ENCODE data around the gene DUSP9.

The DUSP9 gene

GRCh38 chrX:153685156-153685536, 38.1 kb downstream of the DUSP9 start:
- Histone ChIP-seq H3K9ac (no peak overlapping the region), H3K4me1 (0 out of 2 replicates have a peak, but pooled peaks cover 4% of the 10 kb centered on the region), H3K9me3 (peaks cover 42% of the 10 kb centered on the region), H3K27me3 (peaks cover 36% of the 10 kb centered on the region), H3K27ac (no peak overlapping the region), H3K4me2 (no peak overlapping the region), H3K4me3 (no peak overlapping the region), H3K36me3 (no peaks in the 10 kb centered on the region), H4K20me1 (peaks cover 8% of the 10 kb centered on the region)
- no peak for TF ChIP-seq Cebpa-rat (IDR thresholded peaks at IDR 0.05)

- peaks cover 31% of the 10 kb centered on the region for H3K27me3 ChIP-seq
- no peak overlapping the region for H3K27ac ChIP-seq
- H3K9ac ChIP-seq, result no peak overlapping the region
- H4K20me1 ChIP-seq, result peaks cover 12% of the 10 kb centered on the region
- H3K4me1 ChIP-seq, result 0 out of 2 replicates have a peak, but pooled peaks cover 8% of the 10 kb centered on the region
- no peak for TF ChIP-seq Cebpa-rat (IDR thresholded peaks at IDR 0.05)
- H3K9me3 ChIP-seq, result peaks cover 50% of the 10 kb centered on the region
- H3K36me3 ChIP-seq, result no peaks in the 10 kb centered on the region
- H3K4me2 ChIP-seq, result no peak overlapping the region
- no peak overlapping the region for H3K4me3 ChIP-seq
These were observed 39.0 kb downstream of the DUSP9 start for GRCh38 chrX:153685751-153686696.

GRCh38 chrX:153686711-153687110, 39.7 kb downstream of the DUSP9 start:
- H3K4me3 ChIP-seq, result no peak overlapping the region
- no peak overlapping the region for H3K27ac ChIP-seq
- no peak for TF ChIP-seq Cebpa-rat (IDR thresholded peaks at IDR 0.05)
- no peaks in the 10 kb centered on the region for H3K36me3 ChIP-seq
- peaks cover 18% of the 10 kb centered on the region for H4K20me1 ChIP-seq
- peak overlapping the region; percentile 73; the same call in 1 of the 2 replicates for H3K4me2 ChIP-seq
- H3K27me3 ChIP-seq, result peaks cover 24% of the 10 kb centered on the region
- no peak overlapping the region for H3K9ac ChIP-seq
- H3K9me3 ChIP-seq, result peaks cover 50% of the 10 kb centered on the region
- peaks cover 10% of the 10 kb centered on the region; the same call in 1 of the 2 replicates for H3K4me1 ChIP-seq

GRCh38 chrX:153687121-153688039, 40.4 kb downstream of the DUSP9 start, which contains the start of gene SLC6A8:
SLC6A8 (plus strand) TSS chrX:153687926; CDS start chrX:153688575, 649 bp downstream.
- Histone ChIP-seq H3K4me2 (peak within 1 kb of the TSS; percentile 73), H3K4me3 (peak within 1 kb of the TSS; percentile 65), H3K9ac (no peak within 1 kb of the TSS), H3K9me3 (peaks cover 50% of the 10 kb centered on the region), H3K4me1 (peaks cover 17% of the 10 kb centered on the region), H3K27me3 (peaks cover 19% of the 10 kb centered on the region), H3K36me3 (no peaks in the 10 kb centered on the region), H3K27ac (no peak within 1 kb of the TSS), H4K20me1 (peaks cover 25% of the 10 kb centered on the region)
- no peak for TF ChIP-seq Cebpa-rat (IDR thresholded peaks at IDR 0.05)

- no peak overlapping the region for H3K27ac ChIP-seq
- H3K9me3 ChIP-seq, result peaks cover 50% of the 10 kb centered on the region
- H3K4me2 ChIP-seq, result peak overlapping the region; percentile 56
- peaks cover 19% of the 10 kb centered on the region for H3K27me3 ChIP-seq
- no peak for TF ChIP-seq Cebpa-rat (IDR thresholded peaks at IDR 0.05)
- no peaks in the 10 kb centered on the region for H3K36me3 ChIP-seq
- no peak overlapping the region for H3K9ac ChIP-seq
- peaks cover 32% of the 10 kb centered on the region for H4K20me1 ChIP-seq
- peak overlapping the region; percentile 65 for H3K4me3 ChIP-seq
- H3K4me1 ChIP-seq, result peaks cover 24% of the 10 kb centered on the region
These were observed 41.1 kb downstream of the DUSP9 start for GRCh38 chrX:153688071-153688470.

GRCh38 chrX:153688506-153688905, 41.5 kb downstream of the DUSP9 start:
- Histone ChIP-seq H3K36me3 (no peaks in the 10 kb centered on the region), H3K9me3 (peaks cover 45% of the 10 kb centered on the region), H3K27me3 (peaks cover 18% of the 10 kb centered on the region), H4K20me1 (peaks cover 36% of the 10 kb centered on the region), H3K27ac (no peak overlapping the region), H3K4me2 (peak overlapping the region; percentile 56), H3K9ac (no peak overlapping the region), H3K4me3 (peak overlapping the region; percentile 65), H3K4me1 (peaks cover 28% of the 10 kb centered on the region)
- TF ChIP-seq Cebpa-rat (IDR thresholded peaks at IDR 0.05), result no peak

GRCh38 chrX:153688911-153689590, 42.0 kb downstream of the DUSP9 start:
- Histone ChIP-seq H3K36me3 (no peaks in the 10 kb centered on the region), H3K4me3 (peak overlapping the region; percentile 65), H3K4me1 (peaks cover 30% of the 10 kb centered on the region), H3K9ac (no peak overlapping the region), H3K9me3 (peaks cover 40% of the 10 kb centered on the region), H3K4me2 (peak overlapping the region; percentile 56), H3K27me3 (peaks cover 15% of the 10 kb centered on the region), H3K27ac (no peak overlapping the region), H4K20me1 (peaks cover 39% of the 10 kb centered on the region)
- TF ChIP-seq Cebpa-rat (IDR thresholded peaks at IDR 0.05), result no peak

- no peak overlapping the region for H3K9ac ChIP-seq
- no peak overlapping the region for H3K27ac ChIP-seq
- H3K4me2 ChIP-seq, result peak overlapping the region; percentile 30
- H3K4me1 ChIP-seq, result peaks cover 30% of the 10 kb centered on the region
- H3K36me3 ChIP-seq, result 0 out of 2 replicates have a peak, but pooled peaks cover under 1% of the 10 kb centered on the region
- no peak for TF ChIP-seq Cebpa-rat (IDR thresholded peaks at IDR 0.05)
- H3K27me3 ChIP-seq, result peaks cover 15% of the 10 kb centered on the region
- H4K20me1 ChIP-seq, result peaks cover 39% of the 10 kb centered on the region
- H3K9me3 ChIP-seq, result peaks cover 34% of the 10 kb centered on the region
- no peak overlapping the region for H3K4me3 ChIP-seq
These were observed 42.9 kb downstream of the DUSP9 start for GRCh38 chrX:153689654-153690465.
